GDM1 (cell line): ENCODE measurements around the gene MGAT5B.

ENCODE experiments used
- DNase-seq: peaks from one replicate; lab custom pipeline; 2025; lab: John Stamatoyannopoulos, UW

Gene MGAT5B

DNA sequence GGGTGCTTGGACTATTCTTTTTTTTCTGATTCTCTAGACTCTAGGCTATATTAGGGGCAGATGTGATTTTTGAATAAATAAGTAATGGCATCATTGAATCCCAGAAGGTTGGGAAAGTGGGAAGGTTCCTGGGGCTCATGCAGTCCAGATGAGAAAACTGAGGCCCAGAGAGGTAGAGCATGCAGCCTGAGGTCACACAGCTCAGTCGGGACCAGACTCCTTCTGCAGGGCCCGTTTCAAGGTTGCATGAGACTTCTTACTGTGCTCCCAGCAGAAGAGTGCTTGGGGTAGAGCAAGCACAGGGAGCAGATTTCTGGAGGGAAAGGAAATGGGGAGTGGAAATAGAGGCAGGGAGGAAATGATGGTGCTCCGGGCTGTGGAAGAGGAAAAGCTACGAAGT lies 59.8 kb downstream of the MGAT5B start:
- no peak for DNase-seq

DNA sequence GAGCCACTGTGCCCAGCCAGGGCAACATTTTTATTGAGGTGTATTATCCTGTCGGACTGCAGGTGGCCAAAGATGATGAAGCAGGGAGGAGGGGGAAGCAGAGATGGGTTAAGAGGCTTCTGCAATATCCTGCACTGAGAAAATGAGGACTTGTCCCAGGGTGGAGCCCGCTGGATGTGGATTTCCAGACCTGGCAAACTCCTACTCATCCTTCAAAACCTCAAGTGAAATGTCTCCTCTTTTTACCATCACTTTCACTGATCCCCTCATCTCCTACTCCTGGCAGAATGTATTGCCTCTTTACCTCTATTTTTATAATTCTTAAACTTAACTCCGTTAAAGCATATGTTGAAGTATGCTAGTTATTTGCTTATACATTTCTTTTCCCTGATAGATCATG lies 60.9 kb downstream of the MGAT5B start:
- DNase-seq = no peak

GRCh38 chr17:76929601-76930000 lies 61.4 kb downstream of the MGAT5B start:
- DNase-seq = no peak

DNA sequence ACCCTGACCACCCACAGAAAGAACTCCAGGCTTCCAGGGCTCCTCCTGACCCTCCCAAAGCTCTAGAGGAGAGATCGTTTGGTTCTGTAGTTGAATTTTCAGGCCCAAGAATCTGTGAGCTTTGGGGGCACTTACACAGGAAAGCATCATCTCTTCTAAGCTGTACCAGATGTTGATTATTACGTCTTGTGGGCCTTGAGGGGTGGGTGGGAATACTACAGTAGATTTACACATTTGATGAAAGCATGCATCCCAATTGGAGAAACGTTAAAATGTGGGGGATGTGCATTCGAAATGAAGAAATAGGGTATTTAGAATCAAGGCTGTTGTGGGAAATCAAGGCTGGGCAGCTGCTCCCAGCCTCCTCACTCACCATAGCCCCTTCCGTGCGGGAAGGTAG lies 61.9 kb downstream of the MGAT5B start:
- DNase-seq = no peak

GRCh38 chr17:76932402-76933333 lies 64.5 kb downstream of the MGAT5B start:
- DNase-seq = no peak

GRCh38 chr17:76934561-76935320 lies 66.5 kb downstream of the MGAT5B start:
- DNase-seq = no peak

DNA sequence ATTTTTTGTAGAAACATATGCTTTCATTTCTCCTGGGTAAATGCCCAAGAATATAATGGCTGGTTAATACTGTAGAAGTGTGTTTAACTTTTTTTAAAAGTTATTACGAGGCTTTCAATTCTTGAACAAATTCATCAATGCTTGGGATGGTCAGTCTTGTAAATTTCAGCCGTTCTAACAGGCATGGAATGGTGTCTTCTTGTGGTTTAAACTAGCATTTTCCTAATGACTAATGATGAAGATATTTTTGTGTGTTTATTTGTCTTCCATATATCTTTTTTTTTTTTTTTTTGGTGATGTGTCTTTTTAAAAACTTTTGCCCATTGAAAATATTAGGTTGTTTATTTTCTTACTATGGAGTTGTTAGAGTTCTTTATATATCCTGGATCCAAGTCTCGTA lies 67.1 kb downstream of the MGAT5B start:
- no peak for DNase-seq

DNA sequence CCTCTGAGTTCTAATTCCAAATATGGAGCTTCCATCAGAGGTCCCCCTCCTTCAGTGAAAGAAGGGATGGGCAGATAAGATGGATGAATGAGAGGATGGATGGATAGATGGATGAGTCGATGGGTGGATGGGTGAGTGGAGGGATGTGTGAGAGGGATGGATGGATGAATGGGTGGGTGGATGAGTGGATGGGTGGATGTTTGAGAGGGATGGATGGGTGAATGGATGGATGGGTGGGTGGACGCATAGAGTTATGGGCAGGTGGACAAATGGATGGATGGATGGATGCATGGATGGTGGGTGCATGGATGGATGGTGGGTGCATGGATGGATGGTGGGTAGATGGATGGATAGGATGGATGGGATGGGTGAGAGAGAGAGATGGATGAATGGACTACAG lies 69.0 kb downstream of the MGAT5B start:
- DNase-seq = no peak

DNA sequence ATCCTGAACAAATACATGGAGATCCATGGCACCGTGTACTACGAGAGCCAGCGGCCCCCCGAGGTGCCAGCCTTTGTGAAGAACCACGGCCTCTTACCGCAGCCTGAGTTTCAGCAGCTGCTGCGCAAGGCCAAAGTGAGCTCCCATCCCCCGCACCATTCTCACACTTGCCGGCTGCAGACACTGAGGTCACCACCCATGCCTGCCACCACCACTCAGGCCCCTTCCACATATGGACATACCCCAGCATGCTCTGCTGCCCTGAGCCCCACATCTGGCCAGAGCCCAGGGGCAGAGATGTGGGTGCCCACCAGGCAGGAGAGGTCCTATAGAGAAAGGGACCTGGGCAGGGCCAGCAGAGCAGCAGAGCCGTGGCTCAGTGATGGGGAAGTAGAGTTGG lies 69.8 kb downstream of the MGAT5B start:
- no peak for DNase-seq

DNA sequence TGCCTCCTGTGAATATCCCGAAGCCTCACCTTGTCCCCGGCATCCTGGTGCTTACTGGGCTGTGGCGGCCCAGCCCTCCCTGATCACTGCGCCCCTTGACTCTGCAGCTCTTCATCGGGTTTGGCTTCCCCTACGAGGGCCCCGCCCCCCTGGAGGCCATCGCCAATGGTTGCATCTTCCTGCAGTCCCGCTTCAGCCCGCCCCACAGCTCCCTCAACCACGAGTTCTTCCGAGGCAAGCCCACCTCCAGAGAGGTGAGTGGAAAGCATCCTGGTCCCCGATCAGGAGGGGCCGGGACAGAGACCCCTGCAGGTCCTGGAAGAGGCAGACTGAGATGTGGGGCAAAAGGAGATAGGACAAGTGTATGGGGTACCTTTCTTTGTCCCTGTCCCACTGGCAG lies 72.1 kb downstream of the MGAT5B start:
- no peak for DNase-seq

DNA sequence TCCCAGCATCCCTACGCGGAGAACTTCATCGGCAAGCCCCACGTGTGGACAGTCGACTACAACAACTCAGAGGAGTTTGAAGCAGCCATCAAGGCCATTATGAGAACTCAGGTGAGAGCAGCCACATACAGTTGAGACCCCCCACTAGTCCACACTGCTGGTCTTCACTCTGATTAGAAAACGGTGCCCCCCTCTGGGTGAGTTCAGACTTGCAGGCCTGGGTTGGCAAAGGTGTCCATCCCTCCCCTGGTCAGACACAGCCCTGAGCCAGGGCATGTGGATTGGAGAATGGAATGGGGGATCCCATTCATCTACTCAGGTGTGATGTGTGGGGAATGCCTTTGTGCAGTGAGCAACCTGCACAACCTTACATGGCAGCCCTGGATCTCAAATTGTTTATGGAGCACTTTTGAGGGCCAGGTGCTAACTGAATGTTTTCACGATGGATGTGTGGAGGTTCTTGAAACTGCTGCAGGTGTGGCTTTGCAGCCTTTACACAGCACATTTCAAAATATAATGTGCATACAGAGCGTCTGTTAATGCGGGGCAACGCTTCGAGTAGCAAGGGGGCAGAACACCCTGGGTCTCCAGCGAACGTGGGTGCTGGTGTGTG lies 72.6 kb downstream of the MGAT5B start:
- DNase-seq = no peak

- DNase-seq = no peak
These were observed 75.0 kb downstream of the MGAT5B start for GRCh38 chr17:76943202-76943601.

DNA sequence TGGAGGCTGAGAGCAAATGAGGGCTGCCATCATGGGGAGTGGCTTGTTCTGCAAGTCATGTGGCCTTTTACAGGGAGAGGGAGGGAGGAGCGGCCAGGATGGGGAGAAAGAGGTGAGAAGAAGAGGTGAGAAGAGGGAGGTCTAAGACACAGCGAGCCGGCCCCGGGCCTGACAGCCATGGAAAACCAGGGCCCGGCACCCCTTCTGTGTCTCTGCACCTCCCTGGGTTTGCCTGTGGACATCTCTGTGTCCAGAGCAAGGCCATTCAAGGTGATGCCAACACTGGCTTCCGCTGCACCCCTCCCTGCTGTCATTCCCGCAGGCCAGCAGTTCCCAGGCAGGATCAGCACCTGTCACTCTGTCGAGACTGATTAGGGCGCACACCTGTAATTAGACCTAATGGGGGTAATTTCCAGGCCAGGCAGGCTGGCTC lies 75.6 kb downstream of the MGAT5B start:
- DNase-seq = no peak

- no peak for DNase-seq
These were observed 76.3 kb downstream of the MGAT5B start for GRCh38 chr17:76944477-76944876.

GRCh38 chr17:76946111-76946771 lies 78.0 kb downstream of the MGAT5B start:
- DNase-seq = no peak

- no peak for DNase-seq
These were observed 78.5 kb downstream of the MGAT5B start for GRCh38 chr17:76946772-76947135.

DNA sequence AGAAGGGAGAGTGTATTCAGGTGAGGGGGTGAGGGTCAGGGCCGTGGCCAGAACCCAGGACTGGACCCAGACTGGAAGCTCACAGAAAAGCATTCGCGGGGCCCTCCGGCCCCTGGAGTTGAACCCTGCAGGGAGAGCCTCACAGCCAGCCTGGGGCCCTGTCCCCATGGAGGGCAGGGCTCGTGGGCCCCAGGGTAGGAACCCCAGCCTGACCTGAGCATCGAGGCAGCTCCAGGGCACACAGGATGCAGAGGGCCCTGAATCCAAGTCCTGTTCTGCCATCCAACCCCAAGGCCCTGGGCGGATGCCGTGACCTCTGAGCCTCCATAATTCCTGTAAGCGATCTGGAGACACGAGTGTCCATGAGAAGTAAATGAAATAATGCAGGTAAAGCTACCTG lies 79.1 kb downstream of the MGAT5B start:
- DNase-seq = no peak

- DNase-seq = no peak
These were observed 79.6 kb downstream of the MGAT5B start for GRCh38 chr17:76947771-76948170.

DNA sequence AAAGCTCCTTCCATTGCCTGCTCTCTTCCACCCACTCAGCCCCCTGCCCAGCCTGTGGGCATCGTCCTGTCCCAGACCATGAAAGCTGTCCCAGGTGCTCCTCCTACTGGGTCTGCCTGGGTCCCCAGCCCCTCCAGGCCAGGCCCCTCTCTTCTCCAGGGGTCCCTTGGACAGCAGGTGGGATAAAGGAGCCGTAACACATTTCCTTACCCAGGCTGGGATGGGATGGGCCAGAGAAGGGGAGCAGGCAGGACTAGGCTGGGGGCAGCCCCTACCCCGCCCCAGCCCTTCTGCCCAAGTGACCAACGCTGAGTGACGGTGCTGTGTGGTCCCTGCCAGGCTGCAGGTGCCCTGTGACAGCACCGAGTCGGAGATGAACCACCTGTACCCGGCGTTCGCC lies 80.1 kb downstream of the MGAT5B start:
- DNase-seq = no peak

DNA sequence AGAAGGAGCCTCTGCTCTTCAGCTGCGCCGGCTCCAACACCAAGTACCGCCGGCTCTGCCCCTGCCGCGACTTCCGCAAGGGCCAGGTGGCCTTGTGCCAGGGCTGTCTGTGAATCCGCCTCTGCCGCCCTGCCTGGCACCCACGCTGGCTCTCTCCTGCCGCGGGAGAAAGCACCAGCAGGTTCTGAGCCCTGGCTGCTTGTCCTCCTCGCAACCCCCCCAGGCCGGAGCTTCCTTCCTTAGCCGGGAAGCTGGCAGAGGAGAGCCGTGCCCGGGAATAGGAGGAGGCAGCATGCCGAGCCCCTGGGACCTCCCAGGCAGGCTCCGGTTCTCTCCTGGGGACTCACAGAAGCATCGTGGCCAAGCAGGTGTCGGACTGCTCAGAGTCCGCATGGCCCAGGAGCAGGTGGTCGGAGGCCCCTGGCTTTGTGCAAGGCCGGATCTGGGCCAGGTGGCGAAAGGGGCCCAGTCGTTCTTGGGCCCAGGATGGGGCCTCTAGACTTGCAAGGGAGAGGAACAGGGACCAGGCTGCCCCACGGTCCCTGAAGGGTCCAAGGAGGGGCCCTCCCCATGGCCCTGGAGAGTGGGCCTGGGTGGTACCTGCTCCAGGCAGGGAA lies 80.6 kb downstream of the MGAT5B start:
- no peak for DNase-seq

GRCh38 chr17:76949913-76950695 lies 81.9 kb downstream of the MGAT5B start:
- DNase-seq = no peak
